IMR-90 (cell line): ENCODE measurements around the gene SLC66A2. TPM values are rescaled to one million over a fixed set of nuclear protein-coding genes. Genes with fewer than 3 reads are reported as not detected.

Experiments
- ATAC-seq: fragments of 200-7000 bp; cut with Tn5 transposase; 2 replicates; pipeline ENCODE4 v1.9.1; 2020; ENCODE audit warnings: low read depth, mild to moderate bottlenecking, moderate library complexity
- BruUV-seq: library from RNA; stranded (reverse); fragments of 400-500 nt; replicated peaks from 2 replicates; lab custom pipeline; 2021; lab: Mats Ljungman, UMichigan
- CTCF ChIA-PET: fragments of 300-600 bp; formaldehyde crosslinking; extraction: SDS; loops from one replicate; lab custom pipeline; 2021; ENCODE audit warnings: antibody characterized with exemption; lab: Yijun Ruan, JAX
- POLR2A ChIA-PET: fragments of 300-600 bp; sonication (Branson Sonifier 250); formaldehyde crosslinking; loops from one replicate; lab custom pipeline; 2022; ENCODE audit warnings: antibody characterized with exemption; ENCODE audit not compliant: unreplicated experiment; lab: Charles Lee
- DNase-seq: peaks from one replicate; pipeline ENCODE4 v3.0.0; 2013
- H2AFZ ChIP-seq: replicated peaks from 2 replicates; pipeline ENCODE3; 2013; ENCODE audit warnings: low read length, mild to moderate bottlenecking; ENCODE audit not compliant: poor library complexity
- H2AK5ac ChIP-seq: 2 replicates; pipeline ENCODE4 v1.6.1; 2013; ENCODE audit warnings: low read depth, low read length, inconsistent platforms
- H2AK9ac ChIP-seq: replicated peaks from 2 replicates; pipeline ENCODE3; 2013; ENCODE audit warnings: mild to moderate bottlenecking, low read depth, low read length, moderate library complexity; ENCODE audit not compliant: poor library complexity
- H2BK120ac ChIP-seq: 2 replicates; pipeline ENCODE4 v1.6.1; 2013; ENCODE audit warnings: low read depth, low read length, inconsistent platforms
- H2BK15ac ChIP-seq: 3 replicates; pipeline ENCODE4 v1.6.1; 2013; ENCODE audit warnings: low read depth, low read length, inconsistent platforms
- H2BK20ac ChIP-seq: 2 replicates; pipeline ENCODE4 v1.6.1; 2013; ENCODE audit warnings: low read depth, mild to moderate bottlenecking, inconsistent platforms, low read length, moderate library complexity
- H2BK5ac ChIP-seq: 2 replicates; pipeline ENCODE4 v1.6.1; 2013; ENCODE audit warnings: mild to moderate bottlenecking, low read depth, low read length, inconsistent platforms; ENCODE audit not compliant: poor library complexity, severe bottlenecking
- H3K14ac ChIP-seq: replicated peaks from 2 replicates; pipeline ENCODE4 v1.6.1; 2013; ENCODE audit warnings: low read depth, low read length, inconsistent platforms
- H3K18ac ChIP-seq: 2 replicates; pipeline ENCODE4 v1.6.1; 2013; ENCODE audit warnings: low read depth, low read length, control low read depth
- H3K23ac ChIP-seq: 2 replicates; pipeline ENCODE4 v1.6.1; 2013; ENCODE audit warnings: low read depth, low read length, inconsistent platforms
- H3K27ac ChIP-seq: 2 replicates; pipeline ENCODE4 v1.5.1; 2013; ENCODE audit warnings: mild to moderate bottlenecking, control low read depth, low read length; ENCODE audit not compliant: insufficient read depth
- H3K27me3 ChIP-seq: 2 replicates; pipeline ENCODE4 v1.6.1; 2013; ENCODE audit warnings: low read length; ENCODE audit not compliant: control insufficient read depth, insufficient read depth
- H3K36me3 ChIP-seq: 2 replicates; pipeline ENCODE4 v1.6.1; 2013; ENCODE audit warnings: low read length, mixed read lengths; ENCODE audit not compliant: control insufficient read depth, insufficient read depth
- H3K4ac ChIP-seq: 2 replicates; pipeline ENCODE4 v1.6.1; 2013; ENCODE audit warnings: low read depth, low read length, inconsistent platforms
- H3K4me1 ChIP-seq: 2 replicates; pipeline ENCODE4 v1.6.1; 2013; ENCODE audit warnings: low read length, mixed read lengths; ENCODE audit not compliant: control insufficient read depth, insufficient read depth
- H3K4me2 ChIP-seq: 2 replicates; pipeline ENCODE4 v1.6.1; 2013; ENCODE audit warnings: low read depth, mild to moderate bottlenecking, control low read depth, low read length, moderate library complexity
- H3K4me3 ChIP-seq: 2 replicates; pipeline ENCODE4 v1.5.1; 2013; ENCODE audit warnings: low read depth, mild to moderate bottlenecking, control low read depth, low read length, moderate library complexity; ENCODE audit not compliant: insufficient read depth
- H3K56ac ChIP-seq: 2 replicates; pipeline ENCODE4 v1.6.1; 2013; ENCODE audit warnings: low read length, inconsistent platforms; ENCODE audit not compliant: insufficient read depth; ENCODE audit errors: extremely low read depth
- H3K79me1 ChIP-seq, 2 experiments: 2 replicates each; pipeline ENCODE4 v1.6.1; 2013; ENCODE audit warnings: low read length in 2 of 2, inconsistent platforms in 1 of 2, low read depth in 1 of 2
- H3K9ac ChIP-seq: 2 replicates; pipeline ENCODE4 v1.6.1; 2013; ENCODE audit warnings: low read depth, low read length, control low read depth
- H3K9me1 ChIP-seq: 2 replicates; pipeline ENCODE4 v1.6.1; 2013; ENCODE audit warnings: low read length, inconsistent platforms; ENCODE audit not compliant: insufficient read depth
- H3K9me3 ChIP-seq: 2 replicates; pipeline ENCODE4 v1.6.1; 2013; ENCODE audit warnings: low read length; ENCODE audit not compliant: control insufficient read depth, insufficient read depth
- H4K20me1 ChIP-seq: 2 replicates; pipeline ENCODE4 v1.6.1; 2013; ENCODE audit warnings: low read length, inconsistent platforms; ENCODE audit not compliant: insufficient read depth
- H4K5ac ChIP-seq: 2 replicates; pipeline ENCODE4 v1.6.1; 2013; ENCODE audit warnings: mild to moderate bottlenecking, low read depth, low read length, control low read depth
- H4K8ac ChIP-seq, 2 experiments: 2 replicates each; pipeline ENCODE4 v1.6.1; 2013; ENCODE audit warnings: low read depth in 2 of 2, low read length in 2 of 2, control low read depth in 1 of 2, inconsistent platforms in 1 of 2
- H4K91ac ChIP-seq: 2 replicates; pipeline ENCODE4 v1.6.1; 2013; ENCODE audit warnings: low read depth, low read length, inconsistent platforms; ENCODE audit not compliant: insufficient read depth
- BHLHE40 ChIP-seq: fragments of 150-350 bp; IDR thresholded peaks from 2 replicates; pipeline ENCODE4 v1.6.1; 2016; ENCODE audit warnings: mild to moderate bottlenecking, low read depth, low read length
- CEBPB ChIP-seq: IDR thresholded peaks from 2 replicates; pipeline ENCODE4 v1.6.1; 2012; ENCODE audit warnings: low read depth, low read length, improper control_type of control experiment
- CHD1 ChIP-seq: IDR thresholded peaks from 2 replicates; pipeline ENCODE4 v1.6.1; 2012; ENCODE audit warnings: low read depth, low read length, improper control_type of control experiment
- ELK1 ChIP-seq: fragments of 150-350 bp; IDR thresholded peaks from 2 replicates; pipeline ENCODE4 v1.6.1; 2016; ENCODE audit warnings: low read depth, mild to moderate bottlenecking, low read length, moderate library complexity, borderline replicate concordance
- FOS ChIP-seq: fragments of 150-350 bp; IDR thresholded peaks from 2 replicates; pipeline ENCODE4 v1.6.1; 2016; ENCODE audit warnings: low read depth, low read length
- MAFK ChIP-seq: IDR thresholded peaks from 2 replicates; pipeline ENCODE4 v1.6.1; 2012; ENCODE audit warnings: low read depth, low read length, improper control_type of control experiment
- MXI1 ChIP-seq: IDR thresholded peaks from 2 replicates; pipeline ENCODE4 v1.6.1; 2012; ENCODE audit warnings: low read depth, mild to moderate bottlenecking, low read length, moderate library complexity, borderline replicate concordance
- POLR2A ChIP-seq: IDR thresholded peaks from 2 replicates; pipeline ENCODE4 v1.6.1; 2012; ENCODE audit warnings: mild to moderate bottlenecking, low read depth, low read length
- RAD21 ChIP-seq: IDR thresholded peaks from 2 replicates; pipeline ENCODE4 v1.6.1; 2012; ENCODE audit warnings: low read length, improper control_type of control experiment
- RCOR1 ChIP-seq: IDR thresholded peaks from 2 replicates; pipeline ENCODE4 v1.6.1; 2012; ENCODE audit warnings: mild to moderate bottlenecking, low read length, improper control_type of control experiment; ENCODE audit not compliant: insufficient replicate concordance
- USF2 ChIP-seq: fragments of 150-350 bp; IDR thresholded peaks from 2 replicates; pipeline ENCODE4 v1.6.1; 2017; ENCODE audit warnings: mild to moderate bottlenecking, antibody characterized with exemption, low read length, low read depth
- WGBS, 2 experiments: methylation state at CpG; one replicate each; pipeline versions ENCODE4 v1.1.5 to v1.1.7; 2013; ENCODE audit warnings: missing lambda C conversion rate in 2 of 2; ENCODE audit not compliant: insufficient read length in 1 of 2; ENCODE audit errors: extremely low coverage in 2 of 2; 5-methylcytosine and 5-hydroxymethylcytosine counted together
- dilution Hi-C: fragments of 300-500 bp; cut with HindIII; formaldehyde crosslinking; loops from one replicate; pipeline ENCODE4 v1.14.3; 2018; ENCODE audit warnings: low sequenced_read_pairs; ENCODE audit not compliant: unreplicated experiment
- in situ Hi-C: fragments of 300-500 bp; cut with MboI; formaldehyde crosslinking; loops from 3 replicates; pipeline ENCODE4 v1.14.3; 2019; ENCODE audit warnings: low sequenced_read_pairs, inconsistent platforms, mixed read lengths
- intact Hi-C: fragments of 100-400 bp; cut with micrococcal nuclease; formaldehyde crosslinking; loops from 2 replicates; pipeline ENCODE4 v1.10.0; 2022
- polyA plus RNA-seq, 3 experiments: library from polyadenylated mRNA; depleted of rRNA; stranded (reverse); fragments of >200 nt; gene quantifications; 2 replicates each; pipeline ENCODE4 v1.2.3, GENCODE V29; 2012; ENCODE audit warnings: low replicate concordance in 1 of 3
- total RNA-seq: library from RNA; depleted of rRNA; stranded (reverse); fragments of >200 nt; gene quantifications from 2 replicates; pipeline ENCODE4 v1.2.3, GENCODE V29; 2012

The SLC66A2 gene
- total and polyA plus RNA-seq, 2 of the 4 experiments (the other 2 are of a cell fraction): 17.6 to 23.5 TPM

GRCh38 chr18:79914614-79915160, 36.8 kb downstream of the SLC66A2 start:
- H4K91ac ChIP-seq: no peak overlapping the region
- ChIA-PET POLR2A (no interaction called here), CTCF (no interaction called here)
- H2AK9ac ChIP-seq: no peak overlapping the region
- no peaks in the 10 kb centered on the region for H3K4me1 ChIP-seq
- no peak overlapping the region for H3K4ac ChIP-seq
- peaks cover 19 to 46% of the 10 kb centered on the region in 2 experiments for H3K79me1 ChIP-seq
- peaks cover 11% of the 10 kb centered on the region; the same call in 1 of the 2 replicates for H3K9me3 ChIP-seq
- H2BK20ac ChIP-seq: no peak overlapping the region
- no peaks in the 10 kb centered on the region for H3K27me3 ChIP-seq
- no peak overlapping the region for H3K4me2 ChIP-seq
- H3K9ac ChIP-seq: no peak overlapping the region
- TF ChIP-seq CHD1 (no peak), USF2 (no peak), BHLHE40 (no peak), ELK1 (no peak), RCOR1 (no peak), MXI1 (no peak), RAD21 (no peak), MAFK (no peak), POLR2A (no peak), CEBPB (no peak), FOS (no peak)
- intact Hi-C loops: no loop called here
- no peak overlapping the region for H3K14ac ChIP-seq
- no peak overlapping the region for H2BK5ac ChIP-seq
- peaks cover 15% of the 10 kb centered on the region for H4K20me1 ChIP-seq
- H4K5ac ChIP-seq: no peak overlapping the region
- no peak overlapping the region for H2AK5ac ChIP-seq
- no peak overlapping the region for H2BK15ac ChIP-seq
- H2BK120ac ChIP-seq: no peak overlapping the region
- no peak overlapping the region for H3K4me3 ChIP-seq
- no peak overlapping the region for H3K18ac ChIP-seq
- no peak overlapping the region for H3K23ac ChIP-seq
- peaks cover 58% of the 10 kb centered on the region for H3K36me3 ChIP-seq
- no peak for ATAC-seq
- H3K9me1 ChIP-seq: 0 out of 2 replicates have a peak, but pooled peaks cover 4% of the 10 kb centered on the region
- H3K27ac ChIP-seq: no peak overlapping the region
- no peak for DNase-seq
- WGBS, 2 experiments: 80% methylated on average over 3 of the region's 20 CpGs; no CpG with 5 or more reads in 1 of the 2 experiments
- no peak overlapping the region for H4K8ac ChIP-seq
- H2AFZ ChIP-seq: peak overlapping the region; percentile 11
- in situ Hi-C loops: no loop called here
- dilution Hi-C loops: no loop called here
- no TSS peak for BruUV-seq
- no peak overlapping the region for H3K56ac ChIP-seq
